GM12878 (cell line): ENCODE results near the gene NDE1.

Experiments used
- CHD4 ChIP-seq: fragments of 200-600 bp; sonication (generic); IDR thresholded peaks from 2 replicates; pipeline ENCODE4 v1.6.1; 2016; ENCODE audit warnings: mild to moderate bottlenecking
- KAT2A ChIP-seq: conservative IDR thresholded peaks from 2 replicates; pipeline ENCODE4 v1.6.1; 2011; ENCODE audit warnings: low read depth, low read length; ENCODE audit not compliant: control insufficient read depth
- NR2C2 ChIP-seq: IDR thresholded peaks from 2 replicates; pipeline ENCODE4 v1.6.1; 2011; ENCODE audit warnings: borderline replicate concordance, low read depth; ENCODE audit not compliant: control insufficient read depth, insufficient read length
- POLR2A ChIP-seq: IDR thresholded peaks from 2 replicates; pipeline ENCODE4 v1.6.1; 2011; ENCODE audit warnings: low read depth, mild to moderate bottlenecking, low read length
- ZNF274 ChIP-seq: IDR thresholded peaks from one replicate; pipeline ENCODE4 v1.8.0; 2011; ENCODE audit not compliant: insufficient read length, insufficient read depth
- TF ChIP-seq, protein P1 (sequence below), 3 experiments: IDR thresholded peaks in 2 of 3; conservative IDR thresholded peaks in 1 of 3; 2 replicates each; pipeline ENCODE4 v1.5.1; 2011; ENCODE audit warnings: low read depth in 3 of 3, low read length in 3 of 3, mild to moderate bottlenecking in 3 of 3, control low read depth in 2 of 3, moderate library complexity in 2 of 3, inconsistent platforms in 1 of 3, mixed read lengths in 1 of 3; ENCODE audit not compliant: control insufficient read depth in 2 of 3, insufficient read depth in 1 of 3; ENCODE audit errors: extremely low read depth in 1 of 3

DNA sequence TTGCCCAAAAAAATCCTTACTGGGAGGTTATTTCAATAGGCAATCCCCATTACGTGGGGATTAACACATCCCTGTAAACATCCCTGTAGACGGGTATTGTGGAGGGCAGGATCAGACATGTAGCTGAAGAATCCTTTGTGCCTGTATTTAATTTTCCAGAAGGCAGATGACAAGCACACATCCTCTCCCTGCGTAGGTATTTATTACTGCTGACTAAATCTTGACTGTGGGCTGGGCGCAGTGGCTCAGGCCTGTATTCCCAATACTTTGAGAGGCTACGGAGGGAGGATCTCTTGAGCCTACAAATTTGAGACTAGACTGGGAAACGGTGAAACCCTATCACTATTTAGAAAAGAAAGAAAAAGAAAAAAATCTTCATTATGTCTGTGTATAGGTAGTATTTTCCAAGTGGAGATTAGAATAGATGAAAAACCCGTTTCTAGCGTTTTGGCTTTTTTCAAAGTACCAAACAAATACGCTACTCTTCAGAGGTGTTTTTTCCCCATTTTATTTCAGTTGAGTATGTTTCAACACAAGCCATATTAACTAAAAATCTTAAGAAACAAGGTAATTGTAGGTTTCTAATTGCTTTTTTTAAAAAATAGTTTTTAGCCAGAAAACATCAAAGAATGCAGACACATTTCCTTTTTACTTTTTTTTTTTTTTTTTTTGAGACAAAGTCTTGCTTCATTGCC is 5.6 kb upstream of the NDE1 start:
- TF ChIP-seq POLR2A = no peak
- TF ChIP-seq NR2C2 = no peak
- TF ChIP-seq CHD4 = no peak
- no peak for TF ChIP-seq ZNF274
- no peak for TF ChIP-seq KAT2A
- TF ChIP-seq, protein P1, sequence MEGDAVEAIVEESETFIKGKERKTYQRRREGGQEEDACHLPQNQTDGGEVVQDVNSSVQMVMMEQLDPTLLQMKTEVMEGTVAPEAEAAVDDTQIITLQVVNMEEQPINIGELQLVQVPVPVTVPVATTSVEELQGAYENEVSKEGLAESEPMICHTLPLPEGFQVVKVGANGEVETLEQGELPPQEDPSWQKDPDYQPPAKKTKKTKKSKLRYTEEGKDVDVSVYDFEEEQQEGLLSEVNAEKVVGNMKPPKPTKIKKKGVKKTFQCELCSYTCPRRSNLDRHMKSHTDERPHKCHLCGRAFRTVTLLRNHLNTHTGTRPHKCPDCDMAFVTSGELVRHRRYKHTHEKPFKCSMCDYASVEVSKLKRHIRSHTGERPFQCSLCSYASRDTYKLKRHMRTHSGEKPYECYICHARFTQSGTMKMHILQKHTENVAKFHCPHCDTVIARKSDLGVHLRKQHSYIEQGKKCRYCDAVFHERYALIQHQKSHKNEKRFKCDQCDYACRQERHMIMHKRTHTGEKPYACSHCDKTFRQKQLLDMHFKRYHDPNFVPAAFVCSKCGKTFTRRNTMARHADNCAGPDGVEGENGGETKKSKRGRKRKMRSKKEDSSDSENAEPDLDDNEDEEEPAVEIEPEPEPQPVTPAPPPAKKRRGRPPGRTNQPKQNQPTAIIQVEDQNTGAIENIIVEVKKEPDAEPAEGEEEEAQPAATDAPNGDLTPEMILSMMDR (IDR thresholded peaks at IDR 0.05 in 2 of 3, conservative IDR thresholded peaks at IDR 0.05 in 1 of 3; ENCODE audit: control insufficient read depth in 2 of 3, extremely low read depth in 1 of 3, insufficient read depth in 1 of 3, low read depth in 3 of 3, low read length in 3 of 3) = no peak
